BE2C (cell line): ENCODE measurements around the gene REPS2.

ENCODE experiments used
- DNase-seq: peaks from one replicate; pipeline ENCODE4 v3.0.0-alpha.2; 2020
- H3K27me3 ChIP-seq: fragments of 250-450 bp; sonication (Bioruptor Pico); 2 replicates; pipeline ENCODE4 v1.5.1; 2020; ENCODE audit warnings: mild to moderate bottlenecking
- H3K36me3 ChIP-seq: fragments of 250-450 bp; sonication (Bioruptor Pico); 2 replicates; pipeline ENCODE4 v1.5.1; 2020; ENCODE audit warnings: mild to moderate bottlenecking
- H3K4me1 ChIP-seq: fragments of 250-450 bp; sonication (Bioruptor Pico); 2 replicates; pipeline ENCODE4 v1.5.1; 2020
- H3K4me3 ChIP-seq: 2 replicates; pipeline ENCODE4 v1.5.1; 2011; ENCODE audit warnings: low read depth, low read length
- H3K9me3 ChIP-seq: fragments of 250-450 bp; sonication (Bioruptor Pico); 2 replicates; pipeline ENCODE4 v1.5.1; 2020
- TF ChIP-seq, protein P1 (sequence below): IDR thresholded peaks from 2 replicates; pipeline ENCODE4 v1.5.1; 2012; ENCODE audit warnings: mild to moderate bottlenecking, low read depth, low read length

Gene REPS2

DNA sequence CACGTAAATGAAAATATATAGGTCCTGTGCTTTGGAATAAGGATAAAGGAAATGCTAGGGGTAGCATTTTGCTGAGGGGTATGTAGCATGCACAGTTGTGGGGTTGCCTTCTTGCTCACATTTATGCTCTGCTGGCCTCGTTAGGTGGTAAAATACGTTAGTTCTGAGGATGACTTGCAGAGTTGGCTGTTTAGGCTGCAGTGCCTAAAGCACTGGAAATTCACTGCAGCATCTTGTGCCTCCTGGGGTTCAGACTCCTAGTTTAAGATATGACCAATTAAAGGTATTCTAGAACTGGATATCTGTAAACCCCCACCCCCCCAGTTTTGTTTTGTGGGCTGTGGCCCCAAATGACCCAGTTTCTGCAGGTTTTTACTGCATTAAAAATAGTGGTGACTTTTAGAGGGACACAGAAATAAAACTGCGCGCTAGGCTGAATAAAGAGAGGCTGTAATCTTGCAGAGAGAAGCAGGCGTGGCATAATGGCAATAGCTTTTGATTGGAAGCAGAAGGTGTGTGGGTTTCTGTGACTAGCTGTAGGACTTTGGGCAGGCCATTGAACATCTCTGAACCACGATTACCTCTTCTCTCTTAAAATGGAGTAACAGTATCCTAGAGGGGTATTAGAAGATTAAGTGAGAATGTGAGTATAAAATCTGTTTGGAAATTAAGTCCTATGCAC lies 79.3 kb downstream of the REPS2 start:
- Histone ChIP-seq H3K4me3 (no peak overlapping the region), H3K9me3 (no peaks in the 10 kb centered on the region), H3K27me3 (no peaks in the 10 kb centered on the region), H3K36me3 (no peaks in the 10 kb centered on the region), H3K4me1 (no peaks in the 10 kb centered on the region)
- TF ChIP-seq, protein P1, sequence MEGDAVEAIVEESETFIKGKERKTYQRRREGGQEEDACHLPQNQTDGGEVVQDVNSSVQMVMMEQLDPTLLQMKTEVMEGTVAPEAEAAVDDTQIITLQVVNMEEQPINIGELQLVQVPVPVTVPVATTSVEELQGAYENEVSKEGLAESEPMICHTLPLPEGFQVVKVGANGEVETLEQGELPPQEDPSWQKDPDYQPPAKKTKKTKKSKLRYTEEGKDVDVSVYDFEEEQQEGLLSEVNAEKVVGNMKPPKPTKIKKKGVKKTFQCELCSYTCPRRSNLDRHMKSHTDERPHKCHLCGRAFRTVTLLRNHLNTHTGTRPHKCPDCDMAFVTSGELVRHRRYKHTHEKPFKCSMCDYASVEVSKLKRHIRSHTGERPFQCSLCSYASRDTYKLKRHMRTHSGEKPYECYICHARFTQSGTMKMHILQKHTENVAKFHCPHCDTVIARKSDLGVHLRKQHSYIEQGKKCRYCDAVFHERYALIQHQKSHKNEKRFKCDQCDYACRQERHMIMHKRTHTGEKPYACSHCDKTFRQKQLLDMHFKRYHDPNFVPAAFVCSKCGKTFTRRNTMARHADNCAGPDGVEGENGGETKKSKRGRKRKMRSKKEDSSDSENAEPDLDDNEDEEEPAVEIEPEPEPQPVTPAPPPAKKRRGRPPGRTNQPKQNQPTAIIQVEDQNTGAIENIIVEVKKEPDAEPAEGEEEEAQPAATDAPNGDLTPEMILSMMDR = no peak
- DNase-seq = no peak

DNA sequence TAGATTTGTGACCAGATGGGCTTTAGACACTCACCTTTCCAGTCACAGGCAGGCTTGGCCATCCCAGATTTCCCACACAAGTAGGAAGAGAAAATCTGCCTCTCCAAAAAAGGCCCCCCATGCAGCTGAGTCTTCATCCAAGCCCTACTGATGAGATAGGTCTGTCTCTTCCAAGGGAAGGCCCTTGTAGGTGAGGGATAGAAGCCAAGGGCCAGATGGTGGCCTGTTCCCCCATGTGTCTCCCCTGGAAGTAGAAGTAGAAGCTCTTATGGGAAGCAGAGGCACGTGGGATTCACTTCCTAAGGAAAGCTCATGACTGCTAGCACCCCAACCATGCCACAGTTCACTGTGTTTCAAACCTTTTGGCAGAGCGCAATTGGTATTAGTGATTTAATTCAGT lies 81.5 kb downstream of the REPS2 start:
- TF ChIP-seq, protein P1 = no peak
- no peaks in the 10 kb centered on the region for H3K27me3 ChIP-seq
- H3K9me3 ChIP-seq = no peaks in the 10 kb centered on the region
- no peaks in the 10 kb centered on the region for H3K36me3 ChIP-seq
- no peak overlapping the region for H3K4me3 ChIP-seq
- no peaks in the 10 kb centered on the region for H3K4me1 ChIP-seq
- DNase-seq = no peak

DNA sequence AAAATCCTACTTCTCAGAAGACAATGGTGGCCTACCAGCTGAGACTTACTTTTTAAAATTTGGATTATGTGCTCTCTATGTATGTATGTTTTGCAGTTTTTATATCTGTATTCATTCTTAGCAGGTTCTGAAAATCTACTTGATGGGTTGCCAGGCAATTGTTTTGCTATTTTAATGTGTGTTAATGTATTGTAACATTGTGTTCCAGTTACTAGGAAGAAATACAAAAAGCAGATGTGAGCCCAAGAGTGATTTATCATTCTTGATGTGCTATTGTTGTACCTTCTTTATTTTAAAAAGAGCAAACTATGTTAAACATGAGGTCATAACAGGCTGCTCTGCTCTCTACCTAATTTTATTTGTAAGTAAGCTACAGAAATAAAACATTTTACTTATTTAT lies 81.9 kb downstream of the REPS2 start:
- no peaks in the 10 kb centered on the region for H3K9me3 ChIP-seq
- H3K36me3 ChIP-seq = no peaks in the 10 kb centered on the region
- H3K27me3 ChIP-seq = no peaks in the 10 kb centered on the region
- no peaks in the 10 kb centered on the region for H3K4me1 ChIP-seq
- TF ChIP-seq, protein P1 = no peak
- no peak overlapping the region for H3K4me3 ChIP-seq
- no peak for DNase-seq

DNA sequence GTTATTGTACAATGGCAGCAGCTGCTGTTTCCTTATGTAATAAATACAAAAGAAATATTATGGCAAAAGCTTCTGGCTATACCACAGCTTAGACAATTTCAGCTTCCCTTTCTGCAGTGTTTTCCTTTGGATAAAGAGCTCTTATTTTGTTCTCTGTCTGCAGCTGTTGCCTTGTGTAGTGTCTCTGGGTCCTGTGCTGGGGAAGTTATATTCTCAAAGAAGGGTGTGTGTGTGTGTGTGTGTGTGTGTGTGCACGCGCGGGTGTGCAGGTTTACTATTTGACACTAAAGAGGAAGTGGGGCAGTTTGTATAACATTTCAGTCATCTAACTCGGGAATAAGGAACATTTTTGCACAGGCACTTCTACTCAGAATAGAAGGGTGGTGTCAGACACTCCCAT lies 83.6 kb downstream of the REPS2 start:
- Histone ChIP-seq H3K4me1 (no peaks in the 10 kb centered on the region), H3K27me3 (no peaks in the 10 kb centered on the region), H3K4me3 (no peak overlapping the region), H3K9me3 (no peaks in the 10 kb centered on the region), H3K36me3 (no peaks in the 10 kb centered on the region)
- TF ChIP-seq, protein P1 = no peak
- no peak for DNase-seq

DNA sequence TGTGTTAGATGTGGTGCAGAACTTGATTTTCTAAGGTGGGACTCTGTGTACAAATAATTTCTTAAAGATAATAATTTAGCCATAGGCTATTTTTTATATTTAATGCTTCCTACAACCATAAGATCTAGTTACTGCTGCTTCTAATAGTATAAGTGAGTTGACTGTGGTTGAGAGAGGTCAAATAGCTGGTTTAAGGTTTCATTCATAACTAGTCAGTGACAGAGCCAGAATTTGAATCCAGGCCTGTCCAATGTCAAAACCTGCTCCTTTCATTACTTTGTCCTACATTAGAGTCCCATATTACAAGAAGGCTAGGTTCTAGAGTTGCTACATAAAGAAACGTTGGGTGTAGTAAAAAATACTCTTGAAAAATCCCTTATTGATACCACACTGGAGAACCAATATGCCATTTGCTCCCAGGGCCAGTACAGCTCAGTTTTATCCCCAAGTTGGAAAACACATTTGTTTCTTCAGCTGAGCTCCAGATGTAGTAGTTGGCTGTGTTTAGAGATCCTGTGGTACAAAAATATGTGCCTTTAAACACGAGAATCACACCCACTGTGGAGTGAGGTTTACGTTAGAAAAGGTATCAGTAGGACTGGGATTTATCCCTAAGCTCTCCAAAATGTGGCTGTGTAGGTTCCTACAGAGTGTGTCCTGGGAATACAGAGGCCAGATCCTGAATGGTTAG lies 84.3 kb downstream of the REPS2 start:
- TF ChIP-seq, protein P1 = no peak
- Histone ChIP-seq H3K4me3 (no peak overlapping the region), H3K4me1 (no peaks in the 10 kb centered on the region), H3K9me3 (no peaks in the 10 kb centered on the region), H3K36me3 (no peaks in the 10 kb centered on the region), H3K27me3 (no peaks in the 10 kb centered on the region)
- no peak for DNase-seq

DNA sequence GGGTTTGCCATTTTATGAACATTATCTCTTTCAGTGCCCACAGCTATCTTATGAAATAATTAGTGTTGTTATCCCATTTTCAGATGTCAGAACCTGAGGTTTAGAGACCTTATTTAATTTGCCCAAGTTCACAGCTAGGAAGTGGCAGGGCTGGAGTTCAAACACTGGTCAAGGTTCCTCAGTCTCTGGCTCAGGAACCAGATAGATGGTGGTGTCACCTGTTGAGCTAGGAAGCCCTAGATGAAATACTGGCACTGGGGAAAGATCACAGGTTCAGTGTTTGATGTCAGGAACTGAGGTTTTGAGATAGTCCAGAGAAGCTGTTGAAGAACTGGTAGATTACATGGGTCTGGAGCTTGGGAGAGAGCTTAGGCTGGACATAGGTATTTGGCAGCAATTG lies 85.4 kb downstream of the REPS2 start:
- Histone ChIP-seq H3K4me1 (no peaks in the 10 kb centered on the region), H3K4me3 (no peak overlapping the region)

More for the DNA sequence above, 85.4 kb downstream of the REPS2 start:
- Histone ChIP-seq H3K27me3 (no peaks in the 10 kb centered on the region), H3K9me3 (no peaks in the 10 kb centered on the region), H3K36me3 (no peaks in the 10 kb centered on the region)
- DNase-seq = no peak
- TF ChIP-seq, protein P1 = no peak
